GM18511 (cell line): ENCODE data around the gene RASGRF2.

Experiments used
- ATAC-seq: cut with Tn5 transposase; IDR thresholded peaks from one replicate; pipeline ENCODE4 v1.9.1; 2021; ENCODE audit warnings: mild to moderate bottlenecking, moderate library complexity; ENCODE audit not compliant: unreplicated experiment

RASGRF2 gene

GRCh38 chr5:80953587-80953986 is 6.6 kb upstream of the RASGRF2 start:
- no peak for ATAC-seq

GRCh38 chr5:80955082-80955590 is 5.0 kb upstream of the RASGRF2 start:
- no peak for ATAC-seq

DNA sequence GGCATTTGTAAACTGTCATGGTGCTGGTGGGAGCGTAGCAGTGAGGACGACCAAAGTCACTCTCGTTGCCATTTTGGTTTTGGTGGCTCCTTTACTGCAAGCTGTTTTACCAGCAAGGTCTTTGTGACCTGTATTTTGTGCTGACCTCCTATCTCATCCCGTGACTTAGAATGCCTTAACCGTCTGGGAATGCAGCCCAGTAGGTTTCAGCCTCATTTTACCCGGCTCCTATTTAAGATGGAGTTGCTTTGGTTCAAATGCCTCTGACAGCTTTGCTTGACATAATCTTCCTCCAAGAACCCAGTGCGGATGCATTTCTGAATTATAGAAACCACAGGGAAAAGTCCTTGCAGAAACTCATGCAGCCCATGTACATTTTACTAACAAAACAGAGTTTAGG is 3.9 kb upstream of the RASGRF2 start:
- ATAC-seq: no peak

GRCh38 chr5:80957031-80957761 is 3.0 kb upstream of the RASGRF2 start:
- no peak for ATAC-seq

DNA sequence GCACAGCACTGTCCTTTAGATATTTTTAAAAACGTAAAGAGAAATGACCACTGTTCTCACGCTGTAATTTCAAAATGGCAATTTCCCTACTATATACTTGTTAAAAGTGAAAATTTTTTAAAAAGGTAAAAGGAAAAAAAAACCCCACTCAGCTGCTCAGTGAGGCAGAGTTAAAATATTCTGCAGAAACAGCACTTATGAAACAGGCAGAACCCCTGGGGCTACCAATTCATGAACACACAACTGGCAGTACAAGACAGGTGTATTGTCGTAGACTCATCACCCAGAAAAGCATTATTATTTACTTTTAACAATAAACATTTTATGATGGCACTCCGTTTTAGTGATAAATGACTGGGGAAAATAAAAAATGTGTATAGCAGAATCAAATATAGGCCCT is 1.5 kb upstream of the RASGRF2 start:
- ATAC-seq: no peak

DNA sequence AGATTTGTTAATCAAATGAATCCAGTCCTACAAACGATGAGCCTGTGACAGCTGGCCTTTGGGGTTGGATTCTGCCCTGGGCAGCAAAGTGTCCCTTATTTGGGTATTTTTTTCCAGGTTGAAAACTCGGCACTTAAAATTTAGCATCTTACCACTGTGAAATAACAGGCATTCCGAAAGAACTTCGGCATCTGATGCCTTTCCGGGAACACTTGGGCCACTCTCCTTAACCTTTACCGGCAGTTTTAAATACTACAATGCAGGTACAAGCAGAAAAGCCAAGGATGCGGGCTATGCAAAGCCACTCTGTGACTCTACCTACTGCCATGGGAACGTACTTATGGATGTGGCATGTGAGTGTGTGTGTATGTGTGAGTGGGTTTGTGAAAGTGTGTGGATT is 1.0 kb upstream of the RASGRF2 start:
- no peak for ATAC-seq

DNA sequence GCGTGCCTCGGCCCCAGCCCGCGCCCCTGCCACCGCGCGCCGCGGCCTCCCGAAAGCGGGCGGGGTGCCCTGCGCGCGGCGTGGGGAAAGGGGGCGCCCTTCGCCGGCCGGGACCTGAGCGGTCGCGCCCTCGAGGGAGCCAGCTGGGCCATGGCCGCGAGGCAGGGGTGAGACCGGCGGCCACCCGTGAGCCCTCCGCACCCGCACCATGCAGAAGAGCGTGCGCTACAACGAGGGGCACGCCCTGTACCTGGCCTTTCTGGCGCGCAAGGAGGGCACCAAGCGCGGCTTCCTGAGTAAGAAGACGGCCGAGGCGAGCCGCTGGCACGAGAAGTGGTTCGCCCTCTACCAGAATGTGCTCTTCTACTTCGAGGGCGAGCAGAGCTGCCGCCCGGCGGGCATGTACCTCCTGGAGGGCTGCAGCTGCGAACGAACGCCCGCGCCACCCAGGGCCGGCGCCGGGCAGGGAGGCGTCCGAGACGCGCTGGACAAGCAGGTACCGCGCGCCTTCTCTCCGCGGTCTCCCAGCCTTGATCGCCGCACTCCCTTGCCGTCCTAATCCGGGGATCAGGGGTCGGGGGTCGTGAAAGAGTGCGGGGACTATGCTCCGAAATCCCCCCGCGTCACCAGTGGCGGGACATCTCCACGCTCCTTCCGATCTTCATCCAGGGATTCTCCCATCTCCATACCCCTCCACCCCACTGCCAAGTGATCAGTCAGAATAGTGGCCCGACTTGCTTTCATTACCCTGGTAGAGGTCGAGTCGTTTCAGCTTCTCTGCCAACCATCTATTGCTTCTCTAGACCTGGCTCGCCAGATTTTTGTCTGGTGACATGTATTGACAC is 590 bp downstream of the RASGRF2 start:
- no peak for ATAC-seq

GRCh38 chr5:80961376-80962281 is 1.5 kb downstream of the RASGRF2 start:
- no peak for ATAC-seq

DNA sequence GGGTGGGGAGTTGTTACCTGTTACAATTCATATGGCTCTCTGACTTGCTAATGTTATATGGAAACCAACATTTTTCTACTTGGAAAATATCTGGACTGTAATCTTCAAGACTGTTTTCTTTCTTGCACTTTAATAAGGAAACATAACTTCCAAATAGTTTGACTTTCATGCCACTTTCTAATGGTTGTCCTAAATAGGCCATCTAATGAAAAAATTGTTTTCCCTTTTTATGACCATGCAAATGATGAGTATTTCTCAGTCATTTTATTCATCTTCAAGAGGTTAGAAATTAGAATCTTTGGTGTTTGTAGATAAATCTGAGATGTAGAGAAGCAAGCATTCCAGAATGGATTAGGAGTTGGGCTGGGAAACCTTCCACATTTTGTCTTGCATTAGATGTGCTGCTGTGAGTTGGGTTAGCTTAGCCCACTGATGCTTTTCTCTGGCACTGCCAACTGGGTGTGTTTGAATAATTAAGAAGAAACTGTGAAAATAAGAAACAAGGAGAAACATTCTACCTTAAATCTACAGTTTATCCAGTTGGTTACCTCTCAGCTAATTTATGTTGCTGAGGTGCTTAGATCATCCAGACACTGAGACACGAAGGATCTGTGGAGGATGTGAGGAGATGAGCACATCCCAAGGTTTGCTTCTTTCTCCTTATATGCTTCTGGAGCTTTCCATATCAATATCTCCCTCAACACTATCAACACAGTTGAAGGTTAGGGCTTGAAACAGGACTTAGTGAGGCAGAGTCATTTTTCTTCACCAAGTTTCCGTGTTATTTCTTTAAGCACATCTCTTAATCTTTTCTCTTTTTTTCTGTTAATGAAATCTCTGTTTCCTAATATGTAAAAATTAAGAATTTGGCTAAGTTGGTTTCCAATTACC is 2.7 kb downstream of the RASGRF2 start:
- no peak for ATAC-seq

- no peak for ATAC-seq
Measured at GRCh38 chr5:80963521-80963895, 3.3 kb downstream of the RASGRF2 start.

DNA sequence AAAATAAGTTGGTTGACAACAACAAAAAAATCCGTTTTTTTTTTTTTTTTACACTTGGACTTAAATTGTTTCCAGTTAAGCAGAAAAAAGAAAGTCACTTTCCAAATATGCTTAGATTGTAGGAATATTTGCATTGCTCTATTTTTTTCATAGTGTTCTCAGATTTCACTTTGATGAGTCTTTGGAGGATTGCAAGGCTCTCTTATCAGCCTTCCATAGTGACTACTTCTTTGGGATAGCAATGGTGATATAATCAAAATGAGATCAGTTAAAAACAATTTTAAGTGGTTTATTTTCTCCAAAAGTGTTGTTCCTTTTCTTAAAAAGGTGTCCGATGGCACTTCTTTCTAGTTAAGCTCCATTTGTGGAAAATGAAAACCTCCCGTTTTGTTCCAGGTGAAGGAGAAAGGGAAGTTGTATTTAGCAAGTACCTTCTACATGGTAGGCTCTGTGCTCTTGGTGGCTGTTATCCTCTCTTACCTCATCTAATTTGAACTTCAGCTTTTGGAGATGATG is 3.9 kb downstream of the RASGRF2 start:
- ATAC-seq: no peak

DNA sequence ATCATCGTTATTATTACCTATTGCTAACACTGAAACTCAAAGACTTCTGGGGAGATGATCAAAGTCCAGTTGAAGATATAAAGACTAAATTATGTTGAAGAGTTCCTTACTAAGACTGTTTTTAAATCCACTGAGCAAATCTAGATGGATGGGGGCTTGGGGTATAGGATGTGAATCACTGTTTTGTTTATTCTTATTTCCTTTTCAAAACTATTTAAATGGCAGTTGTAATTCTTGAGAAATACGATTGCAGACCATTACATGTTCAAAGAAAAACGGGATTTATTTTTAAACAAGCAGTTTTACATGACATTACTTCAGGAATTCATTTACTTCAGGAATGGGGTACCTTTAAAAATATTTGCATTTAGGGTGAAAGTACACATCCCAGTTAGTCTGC is 4.3 kb downstream of the RASGRF2 start:
- ATAC-seq: no peak

- no peak for ATAC-seq
Measured at GRCh38 chr5:80964919-80965318, 4.8 kb downstream of the RASGRF2 start.

DNA sequence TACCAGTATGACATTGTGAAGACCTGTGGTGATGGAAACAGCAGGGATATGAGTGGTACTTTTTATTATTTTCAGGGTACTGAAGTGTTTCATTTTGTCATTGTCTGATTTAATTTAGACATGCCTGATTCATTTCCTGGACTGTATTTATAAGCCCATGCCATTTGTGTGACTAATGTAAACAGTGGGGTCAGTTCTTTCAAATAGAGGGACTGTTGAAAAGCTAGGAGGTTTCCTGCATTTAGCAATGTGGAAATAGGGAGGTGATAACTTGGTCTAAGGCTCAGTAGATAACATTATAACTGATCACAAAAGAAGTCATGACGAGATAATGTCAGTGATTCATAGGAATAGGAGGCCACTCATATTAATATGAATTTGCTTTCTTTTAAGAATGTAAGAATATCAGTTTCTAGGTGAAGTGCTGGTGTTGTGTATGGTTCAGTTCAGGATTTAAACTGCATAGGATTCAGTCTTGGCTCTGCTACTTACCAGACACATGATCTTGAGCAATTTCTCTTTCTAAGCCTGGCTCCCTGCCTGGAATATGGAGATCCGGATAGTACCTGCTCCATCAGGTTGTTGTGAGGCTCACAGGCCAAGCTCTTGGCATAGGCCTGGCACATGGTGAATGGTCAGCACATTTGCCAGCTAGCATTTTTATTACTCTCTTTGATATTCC is 7.5 kb downstream of the RASGRF2 start:
- no peak for ATAC-seq

GRCh38 chr5:80973027-80973426 is 12.9 kb downstream of the RASGRF2 start:
- ATAC-seq: no peak

DNA sequence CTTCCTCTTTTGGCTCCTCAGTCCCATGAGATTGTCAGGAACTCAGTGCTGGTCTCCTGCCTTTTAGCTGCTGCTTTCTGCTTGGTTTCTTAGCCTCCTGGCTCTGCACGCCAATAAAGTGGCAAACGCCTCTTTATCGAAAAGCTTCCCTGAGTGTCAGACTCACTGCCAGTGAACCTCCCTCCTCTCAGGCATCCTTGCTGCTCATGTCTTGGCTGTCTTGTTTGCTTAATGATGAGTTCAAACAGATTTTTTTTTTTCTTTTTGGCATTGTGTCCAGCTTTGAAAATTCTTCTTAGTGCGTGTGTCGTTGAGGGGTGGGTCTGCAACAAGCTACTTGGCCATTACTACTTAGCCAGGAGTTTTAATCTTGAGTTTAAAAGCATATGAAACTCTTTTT is 14.9 kb downstream of the RASGRF2 start:
- ATAC-seq: no peak

- ATAC-seq: no peak
Measured at GRCh38 chr5:80976985-80977384, 16.8 kb downstream of the RASGRF2 start.

- no peak for ATAC-seq
Measured at GRCh38 chr5:80977764-80978163, 17.6 kb downstream of the RASGRF2 start.

DNA sequence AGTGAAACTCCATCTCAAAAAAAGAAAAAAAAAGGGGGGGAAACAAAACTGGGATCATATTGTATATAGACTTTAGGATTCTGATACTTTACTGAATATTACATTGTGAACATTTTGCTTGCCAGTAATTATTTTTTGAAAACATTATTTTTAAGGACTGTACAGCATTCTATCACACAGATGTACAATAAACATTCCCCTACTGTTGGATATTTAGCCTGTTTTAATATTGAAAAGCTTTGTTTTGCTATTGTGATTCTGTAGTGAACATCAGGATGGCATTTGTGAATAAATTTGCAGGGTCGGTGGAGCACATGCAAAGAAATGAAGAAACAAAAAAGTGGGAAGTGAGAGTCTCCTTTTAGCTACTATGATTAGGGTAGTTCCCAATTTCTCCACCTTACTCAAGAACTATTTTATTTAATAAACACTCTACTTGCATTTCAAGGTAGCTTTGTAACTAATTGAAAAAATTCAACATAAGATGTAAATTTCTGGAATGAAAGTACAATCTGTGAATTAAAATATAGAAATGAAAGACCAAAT is 18.7 kb downstream of the RASGRF2 start:
- ATAC-seq: no peak
